Activated T-helper 1 cell treated with Interleukin-2 at 50 U/mL for 16 hours (primary cell): Measurements from ENCODE around the gene DNAJB9.

Source experiments
- DNase-seq: peaks from one replicate; pipeline ENCODE4 v3.0.0-alpha.2; 2020; ENCODE audit warnings: low read depth

Gene DNAJB9

DNA sequence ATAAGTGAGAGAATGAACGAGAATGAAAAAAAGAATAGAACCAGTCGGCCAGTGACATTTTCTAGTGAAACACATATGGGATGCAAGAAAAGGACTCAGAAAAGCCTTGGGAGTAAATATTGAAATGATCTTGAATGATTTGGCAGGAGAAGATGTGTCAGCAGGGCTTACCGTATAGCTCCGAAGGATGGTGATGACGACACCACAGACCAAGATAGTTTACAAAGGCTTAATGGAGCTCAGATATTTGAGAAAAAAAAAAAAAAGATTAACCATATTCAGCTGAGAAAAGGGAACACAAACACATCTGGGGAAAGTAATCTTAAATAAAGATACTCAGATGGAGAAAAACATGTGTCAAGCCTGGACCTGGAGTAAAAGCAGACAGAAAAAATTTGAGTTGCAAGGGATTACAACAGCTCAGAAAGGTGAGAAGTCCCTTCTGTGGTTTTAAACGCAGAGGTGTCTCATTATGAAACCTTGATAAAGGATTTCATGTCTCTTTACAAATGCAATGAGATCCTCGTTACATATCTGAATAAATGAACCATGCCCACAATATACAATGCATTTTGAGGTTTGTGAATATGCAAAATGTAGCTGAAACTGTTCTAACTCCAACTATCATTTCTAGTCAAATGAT is 36.0 kb downstream of the DNAJB9 start:
- DNase-seq: no peak

DNA sequence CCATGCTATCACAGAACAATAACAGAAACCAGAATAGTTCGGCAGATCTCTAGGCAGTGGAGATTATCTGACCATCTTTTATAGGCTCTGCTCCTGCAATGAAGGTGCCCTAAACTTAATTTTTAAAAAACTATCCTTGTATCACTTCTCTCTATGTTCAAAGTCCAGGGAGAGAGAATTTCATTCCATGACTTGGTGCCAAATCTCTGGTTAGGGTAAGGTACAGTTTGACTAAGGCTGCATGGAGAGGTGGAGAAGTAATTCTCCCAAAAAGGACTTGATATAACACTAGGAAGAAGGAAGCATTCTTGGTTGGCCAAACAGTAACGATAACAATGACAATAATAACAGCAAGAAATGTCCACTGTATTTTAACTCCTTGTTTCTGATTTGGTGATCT is 40.0 kb downstream of the DNAJB9 start:
- no peak for DNase-seq

DNA sequence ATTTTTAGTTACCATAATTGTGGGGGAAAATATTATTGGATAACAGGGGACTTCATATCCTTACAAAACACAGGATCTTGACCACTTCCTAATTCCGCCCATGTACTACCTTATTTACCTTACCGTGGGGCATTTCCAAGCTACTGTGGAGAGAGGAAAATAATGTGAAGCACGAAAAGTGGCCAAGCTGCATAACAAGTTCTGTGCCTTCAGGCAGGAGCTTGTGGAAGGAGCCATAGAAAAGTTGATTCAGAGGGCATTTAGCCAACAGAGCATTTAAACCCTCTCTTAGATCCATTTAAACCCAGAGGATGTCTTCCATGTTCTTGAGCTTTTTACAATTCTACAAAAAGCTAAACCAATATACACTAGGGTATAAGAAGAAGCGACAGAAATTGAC is 41.6 kb downstream of the DNAJB9 start:
- DNase-seq: no peak

DNA sequence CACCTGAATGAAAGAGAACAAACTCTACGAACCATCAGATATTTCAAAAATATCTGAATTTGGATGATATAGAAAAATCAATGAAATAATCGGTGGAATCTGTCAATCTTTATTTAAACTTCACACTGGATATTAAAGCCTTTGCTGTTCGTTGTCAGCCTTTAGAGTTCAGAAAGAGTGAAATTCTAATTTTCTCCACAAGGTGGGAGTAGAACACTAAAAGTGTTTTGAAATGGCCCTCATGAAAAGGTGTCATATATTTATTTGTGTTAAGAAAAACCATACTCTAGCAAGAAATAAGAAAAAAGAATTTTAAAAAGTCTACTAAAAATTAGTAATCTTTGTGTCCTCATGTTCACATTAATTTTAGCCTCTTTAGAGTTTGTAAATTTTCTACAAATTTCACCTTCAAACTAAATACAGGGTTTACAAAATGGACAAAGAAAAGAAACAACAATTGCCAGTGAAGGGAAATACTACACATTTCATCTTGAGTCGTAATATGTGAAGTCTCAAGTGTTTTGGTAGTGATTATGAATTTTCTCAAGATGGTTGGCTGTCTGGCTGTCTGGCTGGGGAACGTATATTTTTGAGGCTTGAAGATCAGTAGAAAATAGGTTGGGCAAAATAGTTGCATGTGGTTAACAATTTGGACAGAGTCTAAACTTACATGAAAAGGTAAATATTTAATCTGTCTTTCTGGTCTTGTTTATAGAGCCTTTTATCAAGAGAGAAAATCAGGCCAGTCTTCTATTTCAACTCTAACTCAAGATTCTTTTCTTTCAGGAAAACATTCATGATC is 43.7 kb downstream of the DNAJB9 start:
- no peak for DNase-seq

DNA sequence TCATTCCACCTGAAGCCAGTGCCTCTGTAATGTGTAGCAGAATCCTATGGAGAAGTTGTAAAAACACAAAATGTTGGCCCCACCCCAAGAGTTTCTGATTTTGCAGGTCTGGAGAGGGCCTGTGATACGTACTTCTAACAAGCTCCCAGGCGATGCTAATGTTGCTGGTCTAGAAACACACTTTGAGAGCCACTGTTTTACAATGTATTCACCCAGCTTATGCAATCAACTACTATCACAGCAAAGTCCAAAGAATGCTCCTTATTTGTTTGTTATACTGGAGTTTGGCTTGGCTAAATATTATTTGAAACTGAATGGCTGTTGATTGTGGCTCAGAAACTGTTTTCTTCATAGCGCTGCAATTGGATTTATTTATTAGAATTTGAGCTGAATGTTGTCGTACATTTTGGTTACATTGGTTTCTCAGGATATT is 44.3 kb downstream of the DNAJB9 start:
- no peak for DNase-seq

DNA sequence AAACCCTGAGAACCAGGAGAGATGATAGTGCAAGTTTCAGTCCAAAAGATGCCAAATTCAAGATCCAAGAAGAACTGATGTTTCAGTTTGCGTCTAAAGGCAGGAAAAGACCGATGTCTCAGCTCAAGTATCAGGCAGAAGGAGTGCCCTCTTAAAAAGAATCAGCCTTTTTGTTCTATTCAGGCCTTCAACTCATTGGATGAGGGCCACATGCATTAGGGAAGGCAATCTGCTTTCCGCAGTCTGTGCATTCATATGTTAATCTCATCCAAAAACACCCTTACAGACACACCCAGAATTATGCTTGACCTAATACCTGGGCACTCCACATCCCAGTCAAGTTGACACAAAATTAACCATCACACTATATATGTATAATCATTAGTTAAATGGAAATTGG is 45.2 kb downstream of the DNAJB9 start:
- DNase-seq: no peak

DNA sequence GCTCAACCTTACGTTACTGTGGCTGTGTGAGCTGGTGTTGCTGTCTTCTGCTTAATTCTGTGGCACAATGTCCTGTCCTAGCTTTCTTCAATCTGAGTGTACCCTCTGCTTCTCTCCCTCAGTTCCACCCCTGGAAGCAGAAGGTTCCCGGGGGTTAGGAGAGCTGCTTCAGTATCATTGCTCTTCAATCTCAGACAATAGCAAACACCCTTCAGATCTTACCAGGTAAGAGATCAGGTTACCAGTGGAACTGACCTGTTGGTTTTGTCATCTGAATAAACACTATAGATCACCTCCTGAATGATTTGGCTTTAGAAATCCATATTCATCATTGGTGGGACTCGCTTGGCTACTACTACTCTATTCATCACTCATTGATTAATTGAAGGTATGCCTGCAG is 48.4 kb downstream of the DNAJB9 start:
- DNase-seq: no peak

DNA sequence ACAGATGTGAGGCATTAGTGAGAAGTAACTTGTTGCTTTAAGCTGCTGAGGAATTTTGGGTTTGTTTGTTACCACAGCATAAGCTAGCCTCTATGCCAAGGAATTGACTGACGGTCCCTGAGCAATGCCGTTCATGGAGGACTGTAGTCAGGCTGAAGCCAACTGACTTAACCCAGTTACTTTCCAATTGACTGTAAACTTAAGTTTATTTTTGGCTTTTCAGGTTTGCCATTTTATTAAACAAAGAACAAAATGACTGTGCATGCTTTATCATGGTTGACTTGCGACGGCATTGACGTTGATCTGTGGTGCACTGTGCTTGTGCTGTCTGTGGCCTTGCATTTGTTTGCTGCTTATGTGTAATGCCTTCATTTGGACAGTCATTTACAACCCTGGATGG is 53.5 kb downstream of the DNAJB9 start:
- no peak for DNase-seq
